Measurements from ENCODE around the gene ELL2. TPM values are rescaled to one million over a fixed set of nuclear protein-coding genes. Genes with fewer than 3 reads are reported as not detected.

Gene ELL2
- total RNA-seq, 1 experiment from 2014 or later = 39.9 TPM

DNA sequence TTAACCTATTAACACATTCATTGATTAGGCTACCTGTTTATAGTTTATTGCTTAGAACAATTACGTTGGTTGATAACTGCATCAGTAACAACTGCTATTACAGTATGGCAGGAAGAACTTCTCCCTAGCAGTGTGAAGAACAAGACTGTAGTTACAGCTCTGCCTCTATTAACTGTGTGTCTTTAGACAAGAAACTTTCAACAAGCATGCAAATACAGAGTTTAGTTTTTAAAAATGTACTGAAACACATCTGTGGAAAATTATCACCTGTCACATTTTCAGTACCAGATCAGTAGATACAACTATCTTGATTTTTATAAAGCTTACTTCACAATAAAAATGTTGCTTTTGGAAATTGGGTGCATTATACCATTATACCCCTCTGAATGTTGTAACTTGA, 22.2 kb downstream of the ELL2 start:
- H3K9me3 ChIP-seq (replicated peaks) = no peaks in the 10 kb centered on the region
- peaks cover 14% of the 10 kb centered on the region for H3K4me1 ChIP-seq (replicated peaks)
- no peaks in the 10 kb centered on the region for H3K27me3 ChIP-seq (replicated peaks)
- DNase-seq (ENCODE audit: low read depth in 1 of 2, low spot score in 2 of 2) = no peak
- no peak overlapping the region for H3K4me3 ChIP-seq
- H3K36me3 ChIP-seq = peaks cover 28% of the 10 kb centered on the region
- H3K27ac ChIP-seq = no peak overlapping the region

DNA sequence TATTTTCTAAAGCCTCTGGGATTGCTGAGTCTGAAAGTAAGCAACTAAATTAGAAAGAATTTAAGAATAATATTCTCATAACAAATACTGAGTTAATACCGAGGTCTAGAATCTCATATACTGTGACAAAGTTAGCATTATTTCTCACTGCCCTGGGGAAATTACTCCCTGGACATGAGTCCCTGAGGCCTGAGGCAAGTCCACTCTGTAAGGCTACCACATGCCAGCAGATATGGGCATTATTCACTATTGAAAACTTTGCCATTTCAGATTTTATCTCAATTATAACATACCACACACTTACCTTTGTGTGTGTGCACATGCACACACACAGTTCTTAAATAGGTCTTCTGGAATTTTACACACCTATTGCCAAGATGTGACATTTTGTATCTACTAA, 22.9 kb downstream of the ELL2 start:
- no peak overlapping the region for H3K4me3 ChIP-seq
- H3K9me3 ChIP-seq (replicated peaks) = no peaks in the 10 kb centered on the region
- H3K27ac ChIP-seq = no peak overlapping the region
- peaks cover 14% of the 10 kb centered on the region for H3K4me1 ChIP-seq (replicated peaks)
- no peaks in the 10 kb centered on the region for H3K27me3 ChIP-seq (replicated peaks)
- peaks cover 27% of the 10 kb centered on the region for H3K36me3 ChIP-seq
- no peak for DNase-seq (ENCODE audit: low read depth in 1 of 2, low spot score in 2 of 2)

DNA sequence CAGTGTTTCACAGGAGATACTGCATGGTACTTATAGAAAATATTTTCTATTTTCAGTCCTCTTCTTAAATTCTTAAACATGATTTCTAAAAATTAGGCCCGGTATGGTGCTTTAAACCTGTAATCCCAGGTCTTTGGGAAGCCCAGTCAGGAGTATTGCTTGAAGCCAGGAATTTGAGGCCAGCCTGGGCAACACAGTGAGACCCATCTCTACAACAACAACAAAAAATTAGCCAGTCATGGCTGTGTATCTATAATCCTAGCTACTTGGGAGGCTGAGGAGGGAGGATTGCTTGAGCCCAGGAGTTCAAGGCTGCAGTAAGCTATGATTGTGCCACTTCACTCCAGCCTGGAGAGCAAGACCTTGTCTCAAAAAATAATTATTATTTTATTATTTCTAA, 23.3 kb downstream of the ELL2 start:
- no peak for DNase-seq (ENCODE audit: low read depth in 1 of 2, low spot score in 2 of 2)
- peaks cover 27% of the 10 kb centered on the region for H3K36me3 ChIP-seq
- no peaks in the 10 kb centered on the region for H3K27me3 ChIP-seq (replicated peaks)

DNA sequence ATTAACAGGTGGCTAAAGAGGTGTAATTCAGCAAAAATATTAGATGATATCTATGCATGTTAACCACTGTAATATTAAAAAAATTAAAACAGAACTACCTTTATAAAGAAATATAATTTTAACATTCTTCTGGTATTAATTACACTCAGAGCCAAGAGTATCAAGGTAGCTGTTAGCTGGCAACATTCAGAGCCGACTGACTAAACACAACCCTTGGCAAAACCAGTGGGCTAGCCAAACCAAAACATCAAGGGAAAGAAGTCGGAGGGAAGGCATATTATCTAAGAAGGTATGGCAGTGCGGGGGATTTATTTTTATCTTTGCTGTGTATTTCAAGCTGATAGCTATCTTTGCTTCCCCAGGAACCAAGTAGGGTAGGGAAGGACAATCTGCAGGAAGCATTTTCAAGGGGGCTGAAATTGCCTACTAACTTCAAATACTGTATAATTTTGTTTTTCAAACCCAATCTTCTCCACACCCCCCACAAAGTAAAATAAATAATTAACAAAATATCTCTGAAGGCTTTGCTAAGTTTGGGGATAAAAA, 24.0 kb downstream of the ELL2 start:
- Histone ChIP-seq H3K4me3 (no peak overlapping the region), H3K27ac (no peak overlapping the region), H3K36me3 (peaks cover 27% of the 10 kb centered on the region), H3K27me3 (replicated peaks) (no peaks in the 10 kb centered on the region), H3K4me1 (replicated peaks) (peaks cover 14% of the 10 kb centered on the region), H3K9me3 (replicated peaks) (no peaks in the 10 kb centered on the region)
- no peak for DNase-seq (ENCODE audit: low read depth in 1 of 2, low spot score in 2 of 2)

More for the DNA sequence above, 23.3 kb downstream of the ELL2 start:
- no peak overlapping the region for H3K4me3 ChIP-seq
- no peaks in the 10 kb centered on the region for H3K9me3 ChIP-seq (replicated peaks)
- no peak overlapping the region for H3K27ac ChIP-seq
- peaks cover 14% of the 10 kb centered on the region for H3K4me1 ChIP-seq (replicated peaks)

DNA sequence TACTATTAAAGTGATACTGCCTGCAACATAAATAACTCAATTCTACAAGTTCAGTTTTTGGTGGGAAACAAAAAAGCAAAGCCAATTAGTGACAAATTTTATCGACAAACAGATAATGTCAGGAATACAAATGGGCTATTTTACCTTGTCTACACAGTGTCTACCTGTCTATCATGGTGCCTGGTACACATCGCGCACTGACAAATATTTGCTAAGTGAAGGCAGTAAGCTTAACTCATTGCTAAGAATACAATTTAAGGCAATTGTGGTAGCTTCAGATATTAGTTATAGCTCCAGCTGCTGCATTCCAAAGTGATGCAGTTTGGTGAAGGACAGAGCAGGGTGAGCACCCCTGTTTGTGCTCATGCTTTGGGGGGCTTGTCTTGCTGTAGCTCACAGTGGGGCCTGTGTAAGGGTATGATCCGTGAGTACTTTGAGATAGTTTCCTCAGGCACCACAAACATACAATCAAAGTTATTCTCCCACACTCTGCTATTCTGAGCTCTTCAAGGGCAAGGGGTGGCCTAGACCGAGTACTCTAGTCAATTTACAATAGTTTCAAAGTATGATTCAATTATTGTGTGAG, 24.7 kb downstream of the ELL2 start:
- peaks cover 27% of the 10 kb centered on the region for H3K36me3 ChIP-seq
- no peak overlapping the region for H3K4me3 ChIP-seq
- no peak for DNase-seq (ENCODE audit: low read depth in 1 of 2, low spot score in 2 of 2)
- H3K4me1 ChIP-seq (replicated peaks) = peaks cover 13% of the 10 kb centered on the region
- H3K9me3 ChIP-seq (replicated peaks) = no peaks in the 10 kb centered on the region
- H3K27me3 ChIP-seq (replicated peaks) = no peaks in the 10 kb centered on the region
- H3K27ac ChIP-seq = no peak overlapping the region

DNA sequence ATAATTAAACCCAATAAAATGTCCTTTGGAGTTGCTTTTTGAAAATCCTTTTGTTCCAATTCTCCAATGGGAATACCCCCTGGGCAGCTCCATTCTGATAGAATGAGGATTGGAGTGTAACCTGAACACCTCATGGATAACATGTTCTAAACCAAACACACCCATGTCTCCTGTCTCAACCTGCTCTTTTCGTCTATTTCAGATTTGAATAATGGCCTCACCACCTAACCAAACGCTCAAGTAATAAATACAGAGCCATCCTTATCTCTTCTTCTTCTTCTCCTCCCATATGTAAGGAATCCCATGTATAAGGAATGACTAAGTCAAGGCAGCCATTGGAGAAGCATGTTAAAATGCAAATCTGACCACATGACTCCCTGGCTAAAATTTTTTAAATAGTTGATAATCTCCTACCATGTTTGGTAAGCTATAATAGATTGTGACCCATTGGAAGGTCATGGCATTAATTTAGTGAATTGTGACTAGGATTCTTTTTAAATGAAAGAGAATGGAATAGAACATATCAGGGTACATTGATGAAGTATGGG, 26.0 kb downstream of the ELL2 start:
- no peaks in the 10 kb centered on the region for H3K9me3 ChIP-seq (replicated peaks)
- no peak overlapping the region for H3K27ac ChIP-seq
- H3K36me3 ChIP-seq = peaks cover 35% of the 10 kb centered on the region
- H3K4me1 ChIP-seq (replicated peaks) = peaks cover under 1% of the 10 kb centered on the region; the same call in 1 of the 2 replicates
- H3K4me3 ChIP-seq = no peak overlapping the region
- DNase-seq (ENCODE audit: low read depth in 1 of 2, low spot score in 2 of 2) = no peak
- H3K27me3 ChIP-seq (replicated peaks) = no peaks in the 10 kb centered on the region

DNA sequence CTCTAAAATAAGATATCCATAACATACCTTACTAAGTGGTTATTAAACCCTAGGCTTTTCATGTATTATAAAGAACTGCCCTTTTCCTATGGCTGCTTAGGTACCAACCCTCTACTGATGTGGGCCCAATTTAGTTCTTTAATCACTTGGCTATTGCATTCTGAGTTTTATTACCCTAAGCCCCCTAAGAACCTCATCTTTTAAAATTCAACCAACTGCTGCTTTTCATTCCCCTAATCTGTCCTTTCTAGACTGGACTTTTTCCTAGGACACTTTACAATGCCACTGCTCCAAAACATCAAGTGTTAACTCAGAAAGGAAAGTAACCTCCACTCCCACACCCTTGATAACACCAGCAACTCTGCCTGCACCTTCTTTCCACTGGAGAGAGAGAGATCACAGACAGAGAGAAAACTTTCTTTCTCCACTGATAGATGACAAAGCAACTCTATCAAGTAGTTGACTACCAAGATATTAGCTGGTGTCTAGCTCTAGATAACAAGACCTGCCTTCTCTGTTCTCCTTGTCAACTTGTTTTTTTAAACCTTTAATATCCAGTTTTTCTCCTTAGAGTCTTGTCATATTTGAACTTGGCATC, 27.3 kb downstream of the ELL2 start:
- Histone ChIP-seq H3K9me3 (replicated peaks) (no peaks in the 10 kb centered on the region), H3K27me3 (replicated peaks) (no peaks in the 10 kb centered on the region), H3K27ac (no peak overlapping the region), H3K36me3 (peaks cover 24% of the 10 kb centered on the region), H3K4me3 (no peak overlapping the region), H3K4me1 (replicated peaks) (no peaks in the 10 kb centered on the region)
- no peak for DNase-seq (ENCODE audit: low read depth in 1 of 2, low spot score in 2 of 2)

DNA sequence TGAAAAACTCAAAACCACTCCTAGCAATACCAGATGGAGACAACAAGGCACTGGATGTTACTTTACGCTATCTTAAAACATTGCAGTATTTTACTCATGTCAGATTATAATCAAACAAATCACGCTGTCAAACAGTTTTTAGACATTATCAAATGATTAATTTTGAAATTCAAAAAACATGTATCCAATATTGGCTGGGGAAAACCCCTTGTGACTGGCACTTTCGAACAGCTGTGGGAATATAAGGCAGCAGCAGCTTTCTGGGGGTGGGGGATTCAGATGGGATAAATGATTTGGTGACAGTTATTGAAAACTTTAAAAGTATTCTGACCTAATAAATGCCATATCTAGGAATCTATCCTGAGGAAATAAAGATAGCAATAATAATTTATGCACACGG, 28.7 kb downstream of the ELL2 start:
- DNase-seq (ENCODE audit: low read depth in 1 of 2, low spot score in 2 of 2) = no peak
- Histone ChIP-seq H3K27me3 (replicated peaks) (no peaks in the 10 kb centered on the region), H3K4me3 (no peak overlapping the region), H3K27ac (no peak overlapping the region), H3K4me1 (replicated peaks) (no peaks in the 10 kb centered on the region), H3K9me3 (replicated peaks) (no peaks in the 10 kb centered on the region), H3K36me3 (peaks cover 20% of the 10 kb centered on the region)

DNA sequence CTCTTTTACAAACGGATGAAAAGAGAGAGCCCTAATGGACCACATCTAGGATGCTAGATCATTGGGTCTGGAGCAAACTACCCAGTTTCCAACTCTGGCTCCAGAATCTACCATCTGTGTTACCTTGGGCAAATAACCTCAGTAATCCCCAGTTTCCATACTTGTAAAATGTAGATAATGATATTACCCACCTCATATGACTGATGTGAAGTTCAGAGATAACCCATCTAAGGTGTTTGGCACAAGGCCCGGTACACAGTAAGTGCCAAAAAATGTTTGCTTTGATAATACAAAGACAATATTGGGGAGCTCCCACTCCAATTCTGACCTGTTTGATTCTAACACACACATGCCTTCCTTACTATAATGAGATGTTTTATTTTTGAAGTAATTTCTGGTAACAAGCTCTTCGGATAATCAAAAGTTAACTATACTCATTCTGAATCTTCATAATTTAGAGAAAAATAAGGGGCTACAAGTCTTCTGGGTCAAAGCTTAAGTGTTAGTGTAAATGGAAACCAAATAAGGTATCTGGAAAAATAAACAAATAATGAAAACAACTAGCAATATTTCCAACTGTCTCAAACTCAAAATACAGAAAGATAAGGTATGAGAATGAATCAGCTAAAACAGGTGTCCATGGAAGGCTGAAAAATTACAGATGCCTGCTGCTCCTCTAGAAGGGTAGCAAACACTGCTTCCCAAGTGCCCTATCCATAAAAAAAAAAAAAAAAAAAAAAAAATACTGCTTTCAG, 30.4 kb downstream of the ELL2 start:
- H3K4me3 ChIP-seq = no peak overlapping the region
- no peak overlapping the region for H3K27ac ChIP-seq
- H3K4me1 ChIP-seq (replicated peaks) = no peaks in the 10 kb centered on the region
- H3K9me3 ChIP-seq (replicated peaks) = no peaks in the 10 kb centered on the region
- H3K36me3 ChIP-seq = peaks cover 16% of the 10 kb centered on the region
- DNase-seq (ENCODE audit: low read depth in 1 of 2, low spot score in 2 of 2) = no peak
- H3K27me3 ChIP-seq (replicated peaks) = no peaks in the 10 kb centered on the region

DNA sequence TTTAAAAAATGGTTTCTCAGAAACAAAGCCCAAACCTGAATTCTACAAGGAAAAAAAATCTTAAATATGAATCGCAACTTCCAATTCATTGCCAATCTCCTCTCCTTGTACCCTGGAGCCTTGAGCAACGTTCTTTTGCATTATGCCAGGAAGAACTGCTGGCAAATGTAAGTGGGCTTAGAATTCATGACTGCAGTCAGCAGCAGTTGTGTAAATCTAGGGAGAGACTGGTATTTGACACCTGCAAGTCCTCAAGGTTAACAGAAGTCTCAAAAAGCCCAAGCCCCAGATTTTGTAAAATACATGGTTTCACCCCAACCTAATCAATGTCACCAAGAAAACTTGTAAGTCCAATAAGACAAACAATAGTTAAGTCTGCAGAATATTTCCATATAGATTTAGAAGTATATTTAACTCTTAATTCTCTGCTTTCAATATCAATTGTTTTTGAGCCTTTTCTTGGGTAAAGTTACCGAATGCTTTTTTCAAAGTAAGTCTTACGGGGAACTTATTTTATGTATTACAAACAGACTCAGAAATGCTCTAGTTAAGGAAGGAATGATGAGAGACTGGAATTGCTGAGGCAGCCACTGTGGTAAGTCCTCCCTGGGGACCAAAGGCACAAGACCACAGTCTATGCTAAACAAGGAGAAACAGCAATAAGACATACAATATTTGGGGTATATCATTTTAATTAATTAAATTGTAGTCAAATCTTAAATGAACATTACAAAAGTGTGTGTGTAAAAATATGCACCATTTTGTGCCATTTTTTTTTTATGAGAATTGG, 31.3 kb downstream of the ELL2 start:
- Histone ChIP-seq H3K27me3 (replicated peaks) (no peaks in the 10 kb centered on the region), H3K4me1 (replicated peaks) (peaks cover 2% of the 10 kb centered on the region; the same call in 1 of the 2 replicates), H3K27ac (no peak overlapping the region), H3K9me3 (replicated peaks) (no peaks in the 10 kb centered on the region), H3K36me3 (peaks cover 12% of the 10 kb centered on the region), H3K4me3 (no peak overlapping the region)
- no peak for DNase-seq (ENCODE audit: low read depth in 1 of 2, low spot score in 2 of 2)

DNA sequence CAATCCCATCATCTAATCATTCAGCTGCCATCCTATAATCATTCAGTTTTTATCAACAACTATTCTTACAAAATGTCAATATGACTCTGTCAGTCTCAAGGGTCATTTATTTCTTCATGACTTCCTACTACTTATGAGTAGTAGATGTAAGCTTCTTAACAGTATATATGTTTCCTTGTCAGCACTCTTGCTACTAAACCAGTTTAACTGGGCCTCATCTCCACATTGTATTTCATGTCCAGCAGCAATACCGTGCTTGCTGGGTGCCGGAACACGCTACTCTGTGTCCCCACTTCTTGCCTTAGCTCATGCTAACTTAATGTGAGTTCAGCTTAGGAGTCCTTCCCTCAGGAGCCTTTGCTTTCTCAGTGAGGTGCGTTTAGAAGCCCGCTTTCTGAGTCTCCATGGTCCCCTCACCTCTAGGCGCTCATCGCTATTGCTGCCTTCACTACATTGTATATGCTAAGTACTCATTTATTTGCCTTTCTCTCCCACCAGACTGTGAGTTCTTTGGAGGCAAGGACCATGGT, 32.9 kb downstream of the ELL2 start:
- H3K36me3 ChIP-seq = peaks cover 19% of the 10 kb centered on the region
- no peak overlapping the region for H3K27ac ChIP-seq
- H3K9me3 ChIP-seq (replicated peaks) = no peaks in the 10 kb centered on the region
- no peak for DNase-seq (ENCODE audit: low read depth in 1 of 2, low spot score in 2 of 2)
- H3K27me3 ChIP-seq (replicated peaks) = no peaks in the 10 kb centered on the region
- H3K4me1 ChIP-seq (replicated peaks) = peaks cover 4% of the 10 kb centered on the region; the same call in 1 of the 2 replicates
- H3K4me3 ChIP-seq = no peak overlapping the region

DNA sequence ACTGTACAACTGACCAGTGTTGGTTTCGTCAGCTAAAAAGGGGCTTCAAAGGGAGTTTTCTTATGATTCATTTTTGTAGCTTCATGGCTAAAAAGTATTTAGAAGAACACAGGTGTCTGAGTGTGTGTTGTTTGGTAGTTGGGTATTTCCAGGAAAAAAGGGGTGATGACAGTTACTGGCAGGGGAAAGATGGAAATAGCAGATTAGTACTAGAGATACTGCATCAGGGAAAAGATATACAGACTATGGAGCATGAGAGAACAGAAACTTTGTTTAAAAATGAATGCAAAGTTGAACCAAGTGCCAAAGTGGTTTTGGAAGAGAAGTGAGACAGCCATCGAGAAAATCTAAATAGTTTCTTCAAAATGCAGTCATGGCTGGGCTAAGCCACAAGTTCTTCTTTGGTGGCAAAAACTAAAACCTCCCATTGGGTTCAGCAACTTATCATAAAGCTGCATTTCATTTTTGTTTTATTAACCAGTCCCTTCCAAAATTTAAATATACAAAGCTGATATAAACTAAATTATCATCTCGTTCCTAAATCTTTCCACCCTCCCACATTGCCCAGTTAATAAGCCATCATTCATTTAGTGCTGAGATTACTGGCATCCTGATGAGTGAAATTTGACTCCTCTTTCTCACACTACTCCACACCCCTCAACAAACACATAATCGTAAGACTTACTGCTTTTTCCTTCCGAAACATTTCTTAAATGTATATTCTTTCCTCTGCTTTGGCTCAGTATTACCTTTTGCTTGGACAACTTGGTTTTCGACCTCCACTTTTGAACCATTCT, 33.5 kb downstream of the ELL2 start:
- DNase-seq (ENCODE audit: low read depth in 1 of 2, low spot score in 2 of 2) = no peak
- H3K4me1 ChIP-seq (replicated peaks) = peaks cover 4% of the 10 kb centered on the region; the same call in 1 of the 2 replicates
- no peak overlapping the region for H3K27ac ChIP-seq
- H3K4me3 ChIP-seq = no peak overlapping the region
- no peaks in the 10 kb centered on the region for H3K9me3 ChIP-seq (replicated peaks)
- no peaks in the 10 kb centered on the region for H3K27me3 ChIP-seq (replicated peaks)
- H3K36me3 ChIP-seq = peaks cover 19% of the 10 kb centered on the region

All from SJSA1 (cell line).